A673 (cell line): Measurements from ENCODE around the gene SPAG8. TPM values are rescaled to one million over a fixed set of nuclear protein-coding genes. Genes with fewer than 3 reads are reported as not detected.

ENCODE experiments used
- BruUV-seq: library from RNA; stranded (reverse); fragments of 400-500 nt; replicated peaks from 2 replicates; lab custom pipeline; 2021; lab: Mats Ljungman, UMichigan
- CTCF ChIA-PET: fragments of 300-600 bp; sonication (Branson Sonifier 250); formaldehyde crosslinking; loops from one replicate; lab custom pipeline; 2022; ENCODE audit warnings: antibody characterized with exemption; lab: Charles Lee
- POLR2A ChIA-PET: fragments of 300-600 bp; sonication (Branson Sonifier 250); formaldehyde crosslinking; loops from one replicate; lab custom pipeline; 2022; ENCODE audit warnings: antibody characterized with exemption; ENCODE audit not compliant: low non-redundant PET; lab: Charles Lee
- DNase-seq: peaks from one replicate; pipeline ENCODE4 v3.0.0-alpha.2; 2015; ENCODE audit warnings: low spot score
- H3K27ac ChIP-seq: fragments of 200-600 bp; sonication (generic); 2 replicates; pipeline ENCODE4 v1.5.1; 2016; ENCODE audit warnings: mixed run types, low read depth, mild to moderate bottlenecking, mixed read lengths, antibody characterized with exemption, low read length; ENCODE audit not compliant: poor library complexity, severe bottlenecking
- H3K27me3 ChIP-seq: fragments of 200-600 bp; sonication (generic); replicated peaks from 2 replicates; pipeline ENCODE4 v1.6.1; 2017; ENCODE audit warnings: mixed run types, low read depth, mild to moderate bottlenecking, mixed read lengths, antibody characterized with exemption, low read length; ENCODE audit not compliant: insufficient read depth, poor library complexity
- H3K36me3 ChIP-seq: fragments of 200-600 bp; sonication (generic); 2 replicates; pipeline ENCODE4 v1.6.1; 2016; ENCODE audit warnings: mixed run types, mild to moderate bottlenecking, mixed read lengths, antibody characterized with exemption, low read length; ENCODE audit not compliant: insufficient read depth, poor library complexity, severe bottlenecking
- H3K4me1 ChIP-seq: fragments of 200-600 bp; sonication (generic); 2 replicates; pipeline ENCODE4 v1.6.1; 2017; ENCODE audit warnings: mixed run types, mild to moderate bottlenecking, mixed read lengths, antibody characterized with exemption, low read length; ENCODE audit not compliant: insufficient read depth, poor library complexity, severe bottlenecking
- H3K4me3 ChIP-seq: fragments of 200-600 bp; sonication (generic); 2 replicates; pipeline ENCODE4 v1.5.1; 2016; ENCODE audit warnings: low read depth, mixed run types, mild to moderate bottlenecking, mixed read lengths, low read length; ENCODE audit not compliant: poor library complexity, severe bottlenecking
- H3K9me3 ChIP-seq: fragments of 200-600 bp; sonication (generic); 2 replicates; pipeline ENCODE4 v1.6.1; 2016; ENCODE audit warnings: mixed run types, low read depth, mild to moderate bottlenecking, mixed read lengths, antibody characterized with exemption, low read length; ENCODE audit not compliant: poor library complexity, severe bottlenecking
- CTCF ChIP-seq: fragments of 300-800, 200-600 bp; sonication (generic); conservative IDR thresholded peaks from 2 replicates; pipeline ENCODE4 v1.5.1; 2017; ENCODE audit warnings: low read depth, mild to moderate bottlenecking, antibody characterized with exemption, low read length, moderate library complexity, mixed read lengths
- EZH2 ChIP-seq: fragments of 200-600 bp; sonication (generic); IDR thresholded peaks from 2 replicates; pipeline ENCODE4 v1.6.1; 2017; ENCODE audit warnings: borderline replicate concordance, low read depth, mild to moderate bottlenecking, mixed read lengths, antibody characterized with exemption, low read length; ENCODE audit not compliant: poor library complexity, severe bottlenecking
- intact Hi-C: fragments of 100-400 bp; cut with micrococcal nuclease; formaldehyde crosslinking; loops from one replicate; pipeline ENCODE4 v1.10.0; 2022; ENCODE audit not compliant: unreplicated experiment
- total RNA-seq: library from RNA; stranded (reverse); gene quantifications from 2 replicates; pipeline ENCODE4 v1.2.3, GENCODE V29; 2021

SPAG8 gene
- total RNA-seq, 1 experiment from 2014 or later = 1.4 TPM

GRCh38 chr9:35798658-35799374, 13.2 kb downstream of the SPAG8 start:
- Histone ChIP-seq H3K27ac (no peak overlapping the region), H3K4me1 (no peaks in the 10 kb centered on the region), H3K36me3 (peaks cover 5% of the 10 kb centered on the region), H3K9me3 (no peaks in the 10 kb centered on the region), H3K27me3 (no peaks in the 10 kb centered on the region), H3K4me3 (no peak overlapping the region)
- ChIA-PET POLR2A (no interaction called here), CTCF (no interaction called here)
- TF ChIP-seq EZH2 (no peak), CTCF (no peak)
- intact Hi-C loops = loop anchor here (10.0 kb wide), 1 partner anchor 226 kb away; no protein-coding TSS in a partner anchor
- no TSS peak for BruUV-seq
- DNase-seq = no peak

- Histone ChIP-seq H3K9me3 (no peaks in the 10 kb centered on the region), H3K27ac (no peak overlapping the region), H3K27me3 (no peaks in the 10 kb centered on the region), H3K4me3 (no peak overlapping the region), H3K36me3 (peaks cover 4% of the 10 kb centered on the region), H3K4me1 (no peaks in the 10 kb centered on the region)
- ChIA-PET POLR2A (no interaction called here), CTCF (no interaction called here)
- BruUV-seq = no TSS peak
- intact Hi-C loops = loop anchor here (10.0 kb wide), 1 partner anchor 227 kb away; no protein-coding TSS in a partner anchor
- TF ChIP-seq CTCF = no peak
- TF ChIP-seq EZH2 = no peak
- no peak for DNase-seq
Measured at GRCh38 chr9:35797311-35798109, 14.6 kb downstream of the SPAG8 start.

DNA sequence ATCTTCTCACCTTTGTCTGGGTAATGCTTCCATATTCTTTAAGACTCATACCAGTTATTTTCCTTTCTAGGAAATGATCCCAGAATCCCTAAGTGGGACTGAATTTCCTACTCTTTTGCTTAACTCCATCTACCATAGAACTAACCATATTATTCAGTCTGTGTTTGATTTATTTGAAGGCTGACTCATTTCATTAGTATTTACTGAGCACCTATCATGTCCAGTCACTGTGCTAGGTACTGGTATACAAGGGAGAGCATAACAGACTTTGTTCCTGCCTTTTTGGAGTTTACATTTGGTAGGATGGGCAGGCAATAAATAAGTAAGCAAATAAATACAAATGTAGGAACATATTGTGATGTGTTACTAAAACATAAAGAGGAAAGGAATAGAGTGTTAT, 16.4 kb downstream of the SPAG8 start:
- Histone ChIP-seq H3K4me3 (no peak overlapping the region), H3K27me3 (no peaks in the 10 kb centered on the region), H3K4me1 (no peaks in the 10 kb centered on the region), H3K36me3 (no peaks in the 10 kb centered on the region), H3K9me3 (no peaks in the 10 kb centered on the region), H3K27ac (no peak overlapping the region)
- TF ChIP-seq CTCF (no peak), EZH2 (no peak)
- ChIA-PET POLR2A (no interaction called here), CTCF (no interaction called here)
- no TSS peak for BruUV-seq
- intact Hi-C loops = loop anchor here (10.0 kb wide), 1 partner anchor 229 kb away; no protein-coding TSS in a partner anchor
- DNase-seq = no peak
